GM18909 (cell line): ENCODE results near the gene LYRM2.

Experiments used
- ATAC-seq: cut with Tn5 transposase; IDR thresholded peaks from one replicate; pipeline ENCODE4 v1.9.1; 2021; ENCODE audit warnings: mild to moderate bottlenecking; ENCODE audit not compliant: unreplicated experiment, poor library complexity

Gene LYRM2

GRCh38 chr6:89638320-89639195, at the start of gene LYRM2:
LYRM2 (minus strand) TSS chr6:89638747; CDS start chr6:89638716, 31 bp downstream.
- peak; percentile 98 for ATAC-seq

- no peak for ATAC-seq
These were observed 49.8 kb upstream of the LYRM2 start for GRCh38 chr6:89688328-89688727.

GRCh38 chr6:89685311-89685710, 46.8 kb upstream of the LYRM2 start:
- ATAC-seq, result no peak

- ATAC-seq, result no peak
These were observed 44.4 kb upstream of the LYRM2 start for GRCh38 chr6:89682991-89683390.

- no peak for ATAC-seq
These were observed 43.5 kb upstream of the LYRM2 start for GRCh38 chr6:89681983-89682564.

- no peak for ATAC-seq
These were observed 42.0 kb upstream of the LYRM2 start for GRCh38 chr6:89680551-89680950.

GRCh38 chr6:89680150-89680549, 41.6 kb upstream of the LYRM2 start:
- no peak for ATAC-seq

GRCh38 chr6:89679215-89680120, 40.9 kb upstream of the LYRM2 start:
- no peak for ATAC-seq

- ATAC-seq, result no peak
These were observed 40.0 kb upstream of the LYRM2 start for GRCh38 chr6:89678531-89678930.

- ATAC-seq, result no peak
These were observed 37.6 kb upstream of the LYRM2 start for GRCh38 chr6:89675949-89676748.

GRCh38 chr6:89670935-89671565, 32.5 kb upstream of the LYRM2 start:
- no peak for ATAC-seq

GRCh38 chr6:89669002-89669401, 30.5 kb upstream of the LYRM2 start:
- ATAC-seq, result no peak

GRCh38 chr6:89667872-89668556, 29.5 kb upstream of the LYRM2 start:
- no peak for ATAC-seq

- ATAC-seq, result no peak
These were observed 24.2 kb upstream of the LYRM2 start for GRCh38 chr6:89662659-89663223.

- ATAC-seq, result no peak
These were observed 23.0 kb upstream of the LYRM2 start for GRCh38 chr6:89661559-89661958.

- no peak for ATAC-seq
These were observed 22.4 kb upstream of the LYRM2 start for GRCh38 chr6:89660981-89661380.

GRCh38 chr6:89657445-89658158, 19.1 kb upstream of the LYRM2 start:
- no peak for ATAC-seq

- ATAC-seq, result no peak
These were observed 16.6 kb upstream of the LYRM2 start for GRCh38 chr6:89655122-89655521.
